Neuronal stem cell (in vitro differentiated cells): ENCODE data around the gene TDRD9.

ENCODE experiments used
- DNase-seq: peaks from one replicate; pipeline ENCODE4 v3.0.0-alpha.2; 2013; ENCODE audit warnings: low spot score
- H2AFZ ChIP-seq: one replicate; pipeline ENCODE4 v1.6.1; 2013; ENCODE audit warnings: mild to moderate bottlenecking, low read length, inconsistent platforms
- H2AK5ac ChIP-seq: 2 replicates; pipeline ENCODE4 v1.6.1; 2013; ENCODE audit warnings: low read depth, mild to moderate bottlenecking, inconsistent platforms, low read length, moderate library complexity, mixed read lengths
- H2BK120ac ChIP-seq: 2 replicates; pipeline ENCODE4 v1.6.1; 2013; ENCODE audit warnings: low read depth, mild to moderate bottlenecking, inconsistent platforms, low read length, moderate library complexity, mixed read lengths
- H2BK12ac ChIP-seq: one replicate; pipeline ENCODE4 v1.6.1; 2013; ENCODE audit warnings: low read length, inconsistent platforms
- H2BK15ac ChIP-seq: 2 replicates; pipeline ENCODE4 v1.6.1; 2013; ENCODE audit warnings: mild to moderate bottlenecking, low read length, inconsistent platforms, mixed read lengths
- H2BK5ac ChIP-seq: one replicate; pipeline ENCODE4 v1.6.1; 2013; ENCODE audit warnings: inconsistent platforms, mild to moderate bottlenecking, low read length, moderate library complexity
- H3K14ac ChIP-seq: one replicate; pipeline ENCODE4 v1.6.1; 2013; ENCODE audit warnings: low read length, inconsistent platforms
- H3K18ac ChIP-seq: 2 replicates; pipeline ENCODE4 v1.6.1; 2013; ENCODE audit warnings: low read length, inconsistent platforms
- H3K23ac ChIP-seq: 2 replicates; pipeline ENCODE4 v1.6.1; 2013; ENCODE audit warnings: low read depth, mild to moderate bottlenecking, mixed read lengths, low read length, inconsistent platforms; ENCODE audit not compliant: poor library complexity
- H3K27ac ChIP-seq: replicated peaks from 3 replicates; pipeline ENCODE4 v1.5.1; 2013; ENCODE audit warnings: low read length, inconsistent platforms
- H3K27me3 ChIP-seq, 3 experiments: 2 replicates each; pipeline ENCODE4 v1.6.1; 2013; ENCODE audit warnings: low read length in 3 of 3, mild to moderate bottlenecking in 2 of 3, inconsistent platforms in 1 of 3, low read depth in 1 of 3, mixed read lengths in 1 of 3, moderate library complexity in 1 of 3; ENCODE audit not compliant: control insufficient read depth in 3 of 3, insufficient read depth in 3 of 3
- H3K36me3 ChIP-seq, 2 donors: replicated peaks in 1 of 2; 2 replicates each; pipeline ENCODE4 v1.6.1; 2013; ENCODE audit warnings: low read length in 2 of 2; ENCODE audit not compliant: control insufficient read depth in 2 of 2, insufficient read depth in 2 of 2
- H3K4ac ChIP-seq: 2 replicates; pipeline ENCODE4 v1.6.1; 2013; ENCODE audit warnings: inconsistent platforms, mild to moderate bottlenecking, low read length, moderate library complexity
- H3K4me1 ChIP-seq, 2 donors: 1 replicate in 1 of 2; 2 replicates in 1 of 2; pipeline ENCODE4 v1.6.1; 2013; ENCODE audit warnings: low read length in 2 of 2, low read depth in 1 of 2; ENCODE audit not compliant: control insufficient read depth in 2 of 2, insufficient read depth in 1 of 2
- H3K4me2 ChIP-seq: one replicate; pipeline ENCODE4 v1.6.1; 2013; ENCODE audit warnings: mild to moderate bottlenecking, low read length, inconsistent platforms; ENCODE audit not compliant: insufficient read depth, poor library complexity, severe bottlenecking
- H3K4me3 ChIP-seq, 2 donors: 2 replicates each; pipeline ENCODE4 v1.5.1; 2013; ENCODE audit warnings: low read length in 2 of 2, mild to moderate bottlenecking in 2 of 2, inconsistent platforms in 1 of 2, moderate library complexity in 1 of 2
- H3K79me1 ChIP-seq: one replicate; pipeline ENCODE4 v1.6.1; 2013; ENCODE audit warnings: low read depth, mild to moderate bottlenecking, inconsistent platforms, low read length, moderate library complexity
- H3K9ac ChIP-seq: one replicate; pipeline ENCODE4 v1.6.1; 2013; ENCODE audit warnings: mild to moderate bottlenecking, low read depth, low read length, inconsistent platforms; ENCODE audit not compliant: poor library complexity
- H3K9me3 ChIP-seq, 2 donors: replicated peaks in 1 of 2; 2 replicates each; pipeline versions ENCODE3 to v1.6.1; 2013; ENCODE audit warnings: low read length in 2 of 2, mild to moderate bottlenecking in 2 of 2, inconsistent platforms in 1 of 2, low read depth in 1 of 2, mixed read lengths in 1 of 2, moderate library complexity in 1 of 2; ENCODE audit not compliant: control insufficient read depth in 2 of 2, insufficient read depth in 1 of 2
- H4K8ac ChIP-seq: one replicate; pipeline ENCODE4 v1.6.1; 2013; ENCODE audit warnings: low read depth, mild to moderate bottlenecking, inconsistent platforms, low read length, moderate library complexity
- H4K91ac ChIP-seq: one replicate; pipeline ENCODE4 v1.6.1; 2013; ENCODE audit warnings: low read length, low read depth, mild to moderate bottlenecking, inconsistent platforms; ENCODE audit not compliant: poor library complexity
- WGBS, 2 donors: extraction: QIAGEN DNeasy Blood & Tissue Kit; methylation state at CpG; one replicate each; pipeline ENCODE4 v1.1.7; 2013; ENCODE audit warnings: missing lambda C conversion rate in 2 of 2, mixed read lengths in 1 of 2; ENCODE audit not compliant: insufficient read length in 2 of 2, insufficient replicate concordance in 1 of 2; ENCODE audit errors: extremely low coverage in 2 of 2; 5-methylcytosine and 5-hydroxymethylcytosine counted together

TDRD9 gene

GRCh38 chr14:103927566-103927965, 690 bp upstream of the TDRD9 start:
- Histone ChIP-seq H2BK12ac (no peak overlapping the region), H2AFZ (no peak overlapping the region), H3K27me3 (peaks cover 0 to 8% (median 0%) of the 10 kb centered on the region in 3 experiments), H3K9ac (no peak overlapping the region), H2BK5ac (no peak overlapping the region), H3K4me3 (no peak overlapping the region), H2BK15ac (no peak overlapping the region), H2BK120ac (no peak overlapping the region), H4K8ac (no peak overlapping the region), H3K79me1 (no peaks in the 10 kb centered on the region), H3K18ac (no peak overlapping the region), H3K4me2 (no peak overlapping the region), H3K9me3 (no peaks in the 10 kb centered on the region), H3K36me3 (no peaks in the 10 kb centered on the region), H3K4me1 (no peaks in the 10 kb centered on the region), H3K4ac (no peak overlapping the region), H4K91ac (no peak overlapping the region), H3K14ac (no peak overlapping the region), H2AK5ac (peak overlapping the region; percentile 94), H3K23ac (no peak overlapping the region), H3K27ac (no peak overlapping the region)
- WGBS, 2 donors: no CpG with 5 or more reads among the region's 18 CpGs
- no peak for DNase-seq

DNA sequence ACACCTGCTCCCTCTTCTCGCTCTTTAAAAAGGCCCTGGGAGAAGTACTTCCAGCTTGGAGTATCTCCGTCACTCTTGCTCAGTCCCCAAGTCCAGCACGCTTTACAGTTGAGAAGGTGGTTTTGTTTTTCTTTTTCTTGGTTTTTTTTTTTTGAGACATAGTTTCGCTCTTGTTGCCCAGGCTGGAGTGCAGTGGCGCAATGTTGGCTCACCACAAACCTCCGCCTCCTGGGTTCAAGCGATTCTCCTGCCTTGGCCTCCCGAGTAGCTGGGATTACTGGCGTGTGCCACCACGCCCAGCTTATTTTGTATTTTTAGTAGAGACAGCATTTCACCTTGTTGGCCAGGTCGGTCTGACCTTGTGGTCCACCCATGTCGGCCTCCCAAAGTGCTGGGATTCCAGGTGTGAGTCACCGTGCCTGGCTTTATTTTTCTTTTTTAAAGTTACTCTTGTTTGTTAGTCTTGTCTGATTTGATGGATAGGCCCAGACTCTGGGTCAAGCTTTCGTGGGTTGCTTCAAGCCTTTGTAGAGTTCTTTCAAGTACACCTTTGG, 1.9 kb downstream of the TDRD9 start:
- no peak overlapping the region for H2AFZ ChIP-seq
- H3K4ac ChIP-seq: no peak overlapping the region
- no peak overlapping the region for H3K27ac ChIP-seq
- peaks cover 0 to 22% (median 0%) of the 10 kb centered on the region in 3 experiments for H3K27me3 ChIP-seq
- H3K9me3 ChIP-seq: no peaks in the 10 kb centered on the region
- H3K4me3 ChIP-seq: no peak overlapping the region
- DNase-seq: no peak
- no peak overlapping the region for H2BK120ac ChIP-seq
- H2AK5ac ChIP-seq: no peak overlapping the region
- H3K18ac ChIP-seq: no peak overlapping the region
- no peak overlapping the region for H2BK12ac ChIP-seq
- no peak overlapping the region for H2BK15ac ChIP-seq
- no peak overlapping the region for H2BK5ac ChIP-seq
- H3K23ac ChIP-seq: no peak overlapping the region
- no CpG with 5 or more reads among the region's 14 CpGs for WGBS, 2 donors
- H3K36me3 ChIP-seq: no peaks in the 10 kb centered on the region
- H3K9ac ChIP-seq: no peak overlapping the region
- H3K14ac ChIP-seq: no peak overlapping the region
- H3K4me1 ChIP-seq: no peaks in the 10 kb centered on the region
- H4K91ac ChIP-seq: no peak overlapping the region
- no peaks in the 10 kb centered on the region for H3K79me1 ChIP-seq
- no peak overlapping the region for H3K4me2 ChIP-seq
- H4K8ac ChIP-seq: no peak overlapping the region

- Histone ChIP-seq H3K4ac (no peak overlapping the region), H3K79me1 (no peaks in the 10 kb centered on the region), H3K36me3 (no peaks in the 10 kb centered on the region), H3K14ac (no peak overlapping the region), H3K18ac (no peak overlapping the region), H3K27me3 (peaks cover 0 to 29% (median 0%) of the 10 kb centered on the region in 3 experiments), H3K9ac (no peak overlapping the region), H3K4me3 (no peak overlapping the region), H3K23ac (no peak overlapping the region), H2BK12ac (no peak overlapping the region), H2AFZ (no peak overlapping the region), H3K27ac (no peak overlapping the region), H2BK15ac (no peak overlapping the region), H3K9me3 (no peaks in the 10 kb centered on the region), H2BK5ac (no peak overlapping the region), H3K4me1 (no peaks in the 10 kb centered on the region), H2BK120ac (no peak overlapping the region), H2AK5ac (no peak overlapping the region), H4K91ac (no peak overlapping the region), H3K4me2 (no peak overlapping the region), H4K8ac (no peak overlapping the region)
- DNase-seq: no peak
- WGBS, 2 donors: no CpG with 5 or more reads among the region's 3 CpGs
Measured at GRCh38 chr14:103931422-103931821, 3.2 kb downstream of the TDRD9 start.

DNA sequence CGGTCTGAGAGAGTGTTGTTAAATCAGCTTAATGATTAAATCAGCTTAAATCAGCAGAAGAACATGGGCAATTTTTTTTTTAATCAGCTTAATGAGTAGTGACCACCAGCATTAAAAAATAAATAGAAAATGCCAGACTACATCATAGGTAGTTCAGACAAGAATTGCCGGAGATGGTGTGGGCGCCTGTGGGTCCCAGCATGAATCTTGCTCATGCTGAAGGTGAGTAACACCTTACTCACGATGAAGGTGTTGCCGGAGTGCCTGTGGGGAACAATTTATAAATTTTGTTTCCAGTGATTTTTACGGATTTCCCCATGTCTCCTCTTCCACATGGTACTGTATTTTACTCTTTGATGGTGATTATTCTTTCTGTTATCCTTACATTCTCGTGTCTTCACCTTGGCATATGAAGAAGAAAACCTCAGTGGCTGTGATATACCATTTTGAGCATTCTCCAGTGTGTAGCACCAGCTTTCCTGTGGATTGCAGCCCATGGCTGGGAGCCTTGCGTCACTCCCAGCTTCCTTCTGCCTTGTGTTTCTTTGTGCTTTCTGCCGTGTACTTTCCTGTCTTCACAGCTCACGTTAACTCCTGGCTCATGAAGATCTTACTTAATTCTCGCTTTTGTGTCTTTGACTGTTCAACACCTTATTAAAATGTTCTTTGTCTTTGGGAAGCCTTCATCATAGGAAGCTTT, 4.7 kb downstream of the TDRD9 start:
- Histone ChIP-seq H2AFZ (no peak overlapping the region), H3K9me3 (no peaks in the 10 kb centered on the region), H3K4me2 (no peak overlapping the region), H3K14ac (no peak overlapping the region), H3K9ac (no peak overlapping the region), H2BK120ac (no peak overlapping the region), H3K27me3 (peaks cover 0 to 35% (median 0%) of the 10 kb centered on the region in 3 experiments), H3K23ac (no peak overlapping the region), H3K4me3 (no peak overlapping the region), H3K18ac (no peak overlapping the region), H3K36me3 (no peaks in the 10 kb centered on the region), H2AK5ac (no peak overlapping the region), H2BK12ac (no peak overlapping the region), H3K27ac (no peak overlapping the region), H2BK15ac (no peak overlapping the region), H4K8ac (no peak overlapping the region), H3K79me1 (no peaks in the 10 kb centered on the region), H3K4me1 (no peaks in the 10 kb centered on the region), H2BK5ac (no peak overlapping the region), H4K91ac (no peak overlapping the region), H3K4ac (no peak overlapping the region)
- WGBS, 2 donors: no CpG with 5 or more reads among the region's 11 CpGs
- no peak for DNase-seq
